ENCODE results near the gene THSD7B.

THSD7B gene

GRCh38 chr2:136785215-136785614 lies 19.9 kb downstream of the THSD7B start:
- Mint-ChIP-seq H3K4me1 (no peaks in the 10 kb centered on the region), H3K36me3 (ENCODE audit: low read depth) (no peaks in the 10 kb centered on the region), H3K9me3 (no peaks in the 10 kb centered on the region), H3K27ac (no peak overlapping the region), H3K4me3 (no peak overlapping the region), H3K27me3 (ENCODE audit: low read depth) (peaks cover 16% of the 10 kb centered on the region)
- TF ChIP-seq, protein P1, sequence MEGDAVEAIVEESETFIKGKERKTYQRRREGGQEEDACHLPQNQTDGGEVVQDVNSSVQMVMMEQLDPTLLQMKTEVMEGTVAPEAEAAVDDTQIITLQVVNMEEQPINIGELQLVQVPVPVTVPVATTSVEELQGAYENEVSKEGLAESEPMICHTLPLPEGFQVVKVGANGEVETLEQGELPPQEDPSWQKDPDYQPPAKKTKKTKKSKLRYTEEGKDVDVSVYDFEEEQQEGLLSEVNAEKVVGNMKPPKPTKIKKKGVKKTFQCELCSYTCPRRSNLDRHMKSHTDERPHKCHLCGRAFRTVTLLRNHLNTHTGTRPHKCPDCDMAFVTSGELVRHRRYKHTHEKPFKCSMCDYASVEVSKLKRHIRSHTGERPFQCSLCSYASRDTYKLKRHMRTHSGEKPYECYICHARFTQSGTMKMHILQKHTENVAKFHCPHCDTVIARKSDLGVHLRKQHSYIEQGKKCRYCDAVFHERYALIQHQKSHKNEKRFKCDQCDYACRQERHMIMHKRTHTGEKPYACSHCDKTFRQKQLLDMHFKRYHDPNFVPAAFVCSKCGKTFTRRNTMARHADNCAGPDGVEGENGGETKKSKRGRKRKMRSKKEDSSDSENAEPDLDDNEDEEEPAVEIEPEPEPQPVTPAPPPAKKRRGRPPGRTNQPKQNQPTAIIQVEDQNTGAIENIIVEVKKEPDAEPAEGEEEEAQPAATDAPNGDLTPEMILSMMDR (IDR thresholded peaks at IDR 0.05; ENCODE audit: unreplicated experiment in 3 of 3): no peak

- H3K27me3 Mint-ChIP-seq (ENCODE audit: low read depth): peaks cover 21% of the 10 kb centered on the region
- no peaks in the 10 kb centered on the region for H3K4me1 Mint-ChIP-seq
- no peaks in the 10 kb centered on the region for H3K9me3 Mint-ChIP-seq
- TF ChIP-seq, protein P1 (IDR thresholded peaks at IDR 0.05; ENCODE audit: unreplicated experiment in 3 of 3): no peak
- H3K27ac Mint-ChIP-seq: no peak overlapping the region
- no peak overlapping the region for H3K4me3 Mint-ChIP-seq
- no peaks in the 10 kb centered on the region for H3K36me3 Mint-ChIP-seq (ENCODE audit: low read depth)
Measured at GRCh38 chr2:136787970-136788369, 22.6 kb downstream of the THSD7B start.

GRCh38 chr2:136796339-136796738 lies 31.0 kb downstream of the THSD7B start:
- TF ChIP-seq, protein P1 (IDR thresholded peaks at IDR 0.05; ENCODE audit: unreplicated experiment in 3 of 3): no peak
- Mint-ChIP-seq H3K4me3 (no peak overlapping the region), H3K4me1 (no peaks in the 10 kb centered on the region), H3K27ac (no peak overlapping the region), H3K27me3 (ENCODE audit: low read depth) (peaks cover 5% of the 10 kb centered on the region), H3K36me3 (ENCODE audit: low read depth) (no peaks in the 10 kb centered on the region), H3K9me3 (no peaks in the 10 kb centered on the region)

GRCh38 chr2:136798766-136799165 lies 33.4 kb downstream of the THSD7B start:
- Mint-ChIP-seq H3K9me3 (no peaks in the 10 kb centered on the region), H3K4me1 (no peaks in the 10 kb centered on the region), H3K27ac (no peak overlapping the region), H3K4me3 (no peak overlapping the region), H3K36me3 (ENCODE audit: low read depth) (no peaks in the 10 kb centered on the region), H3K27me3 (ENCODE audit: low read depth) (no peaks in the 10 kb centered on the region)
- TF ChIP-seq, protein P1 (IDR thresholded peaks at IDR 0.05; ENCODE audit: unreplicated experiment in 3 of 3): no peak

DNA sequence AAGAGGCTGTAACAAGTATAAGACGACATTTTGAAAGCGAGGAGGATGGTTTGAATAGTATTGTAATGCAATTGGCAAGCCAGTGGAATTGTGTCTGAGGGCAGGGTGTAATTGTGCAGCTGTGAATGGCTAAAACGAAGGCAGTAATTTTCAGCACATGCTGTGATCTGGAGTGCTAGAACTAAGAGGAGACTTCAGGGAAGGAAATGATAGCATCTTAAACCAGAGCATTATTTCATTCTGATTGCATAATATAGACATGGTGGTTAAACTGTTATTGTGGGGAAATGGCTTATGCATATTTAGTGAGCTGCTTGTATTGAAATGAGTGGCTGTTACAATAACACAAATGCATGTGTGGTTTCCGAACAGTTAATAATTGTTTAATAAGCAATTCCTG lies 36.3 kb downstream of the THSD7B start:
- no peaks in the 10 kb centered on the region for H3K27me3 Mint-ChIP-seq (ENCODE audit: low read depth)
- no peak overlapping the region for H3K27ac Mint-ChIP-seq
- peaks cover 2% of the 10 kb centered on the region for H3K9me3 Mint-ChIP-seq
- H3K36me3 Mint-ChIP-seq (ENCODE audit: low read depth): no peaks in the 10 kb centered on the region
- H3K4me3 Mint-ChIP-seq: no peak overlapping the region
- no peaks in the 10 kb centered on the region for H3K4me1 Mint-ChIP-seq
- TF ChIP-seq, protein P1 (IDR thresholded peaks at IDR 0.05; ENCODE audit: unreplicated experiment in 3 of 3): no peak

DNA sequence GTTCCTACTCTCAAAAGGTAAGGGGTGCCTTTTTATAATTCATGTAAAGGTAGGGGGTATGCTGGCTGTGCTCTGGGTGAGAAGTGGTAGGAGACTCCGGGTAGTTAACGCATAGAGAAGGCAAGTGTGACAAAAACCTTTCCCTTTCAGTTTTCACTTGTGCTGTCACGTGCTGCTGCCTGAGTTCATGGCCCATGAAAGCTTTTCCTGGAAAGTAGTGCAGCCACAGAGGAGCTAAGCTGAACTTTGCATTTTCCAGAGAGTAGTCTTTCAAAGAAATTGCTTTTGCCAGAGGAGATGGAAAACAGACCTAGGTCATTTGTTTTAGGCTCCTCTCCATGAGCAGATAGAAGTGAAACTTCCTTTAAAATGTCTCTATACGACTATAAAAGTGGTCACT lies 44.7 kb downstream of the THSD7B start:
- peaks cover 3% of the 10 kb centered on the region for H3K9me3 Mint-ChIP-seq
- H3K27ac Mint-ChIP-seq: no peak overlapping the region
- TF ChIP-seq, protein P1 (IDR thresholded peaks at IDR 0.05; ENCODE audit: unreplicated experiment in 3 of 3): no peak
- H3K4me3 Mint-ChIP-seq: no peak overlapping the region
- H3K36me3 Mint-ChIP-seq (ENCODE audit: low read depth): no peaks in the 10 kb centered on the region
- no peaks in the 10 kb centered on the region for H3K4me1 Mint-ChIP-seq
- H3K27me3 Mint-ChIP-seq (ENCODE audit: low read depth): peaks cover 7% of the 10 kb centered on the region

All from nephron (organoid).